ENCODE data around the gene NCAPD2.
"Not testable (repeated sequence)": the region's sequence is repeated elsewhere in the genome, so short reads cannot be mapped to it uniquely, and the experiment has no call there.

NCAPD2 gene

DNA sequence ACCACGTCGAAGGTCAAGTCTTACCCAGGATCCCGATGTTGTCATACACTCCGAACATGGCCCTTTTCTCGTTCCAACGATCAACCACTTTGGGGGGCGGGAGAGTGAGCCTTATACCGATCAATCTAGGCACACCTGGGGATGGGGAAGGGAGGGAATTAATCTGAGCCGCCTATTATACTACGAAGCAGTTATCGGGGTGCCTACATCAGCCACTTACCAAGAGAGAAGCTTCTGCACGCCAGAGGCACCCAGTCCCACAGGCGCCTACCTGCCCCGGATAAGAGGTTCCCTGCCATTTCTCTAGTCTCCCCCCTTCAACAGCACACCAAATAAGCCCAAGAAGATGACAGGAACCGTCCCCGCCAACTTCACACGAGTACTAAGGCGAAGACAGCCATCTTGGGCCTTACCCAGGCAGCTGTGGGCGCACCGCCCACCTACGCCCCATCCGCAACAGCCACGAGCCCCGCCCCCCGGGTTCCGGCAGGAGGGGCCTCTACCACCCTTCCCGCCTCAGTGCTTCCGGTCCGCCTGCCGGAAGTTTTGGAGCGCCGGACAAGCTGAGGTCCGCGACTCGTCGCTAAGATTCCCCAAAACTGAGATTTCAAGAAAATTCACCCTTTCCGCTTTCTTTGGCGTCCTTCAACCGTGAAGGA, 935 bp upstream of the NCAPD2 start, which contains the start of gene MRPL51:
MRPL51 (minus strand) TSS at position 425 of the 659 bp plus-strand sequence; CDS start at position 299, 126 bp downstream.
- peak; percentile 96 for DNase-seq (ENCODE audit: low read depth)

DNA sequence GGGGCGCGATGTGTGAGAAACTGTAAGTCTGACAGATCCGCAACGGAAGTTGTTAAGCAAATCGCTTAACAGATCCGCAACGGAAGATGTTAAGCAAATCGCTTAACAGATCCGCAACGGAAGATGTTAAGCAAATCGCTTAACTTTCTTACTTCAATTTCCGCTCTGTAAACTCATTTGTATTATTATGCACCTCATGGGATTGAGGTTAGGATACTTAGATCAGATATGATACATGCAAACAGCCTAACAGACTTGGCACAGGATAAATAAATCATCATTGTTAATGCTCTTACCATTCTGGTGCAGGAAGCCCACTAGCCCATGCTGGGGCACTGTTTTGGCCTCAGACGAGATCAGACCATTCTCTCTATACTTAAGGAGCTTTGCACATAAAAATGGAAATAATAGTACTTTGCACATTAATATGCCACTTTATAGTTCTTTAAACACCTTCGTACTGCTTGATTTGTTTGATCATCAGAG, 399 bp downstream of the NCAPD2 start:
- no peak for DNase-seq (ENCODE audit: low read depth)

DNA sequence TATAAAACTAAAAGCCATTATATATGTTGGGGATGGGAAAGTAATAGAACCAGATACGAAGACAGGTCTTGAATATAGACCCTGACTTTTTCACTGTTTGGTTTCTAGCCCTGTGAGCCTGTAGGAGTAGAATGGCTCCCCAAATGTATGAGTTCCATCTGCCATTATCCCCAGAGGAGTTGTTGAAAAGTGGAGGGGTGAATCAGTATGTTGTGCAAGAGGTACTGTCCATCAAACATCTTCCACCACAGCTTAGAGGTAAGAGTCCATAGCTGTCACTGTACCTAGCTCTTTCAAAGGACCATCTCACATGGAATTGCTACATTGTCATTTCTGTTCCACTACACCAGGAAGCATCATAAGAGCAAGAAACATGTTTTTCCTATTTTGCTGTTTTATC, 1.1 kb downstream of the NCAPD2 start:
- no peak for DNase-seq (ENCODE audit: low read depth)

DNA sequence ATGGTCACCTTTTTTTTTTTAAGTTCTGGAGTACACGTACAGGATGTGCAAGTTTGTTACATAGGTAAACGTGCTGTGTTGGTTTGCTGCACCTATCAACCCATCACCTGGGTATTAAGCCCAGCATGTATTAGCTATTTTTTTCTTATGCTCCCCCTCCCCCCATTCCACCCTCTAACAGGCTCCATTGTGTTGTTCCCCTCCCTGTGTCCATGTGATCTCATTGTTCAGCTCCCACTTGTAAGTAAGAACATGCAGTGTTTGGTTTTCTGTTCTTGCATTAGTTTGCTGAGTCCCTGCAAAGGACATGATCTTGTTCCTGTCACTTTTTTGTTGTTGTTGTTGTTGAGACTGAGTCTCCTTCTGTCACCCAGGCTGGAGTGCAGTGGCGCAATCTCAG, 3.4 kb downstream of the NCAPD2 start:
- not testable (repeated sequence) for DNase-seq (ENCODE audit: low read depth)

DNA sequence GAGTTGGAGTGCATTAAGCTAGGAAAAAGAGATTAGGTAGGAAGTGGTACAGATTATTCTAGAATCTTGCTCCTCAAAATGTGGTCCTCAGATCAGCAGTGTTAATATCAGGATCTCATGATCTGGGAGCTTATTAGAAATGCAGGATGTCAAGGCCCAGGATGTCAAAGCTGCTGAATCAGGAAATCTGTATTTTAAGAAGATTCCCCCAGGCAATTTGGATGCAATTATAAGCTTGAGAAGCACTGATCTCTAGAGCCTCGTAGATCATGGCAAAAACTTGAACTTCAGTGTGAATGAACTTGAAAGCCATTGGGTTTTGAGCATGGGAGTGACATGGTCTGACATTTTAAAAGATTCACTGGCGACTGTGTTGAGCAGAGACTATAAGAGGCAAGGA, 6.6 kb downstream of the NCAPD2 start:
- no peak for DNase-seq (ENCODE audit: low read depth)

DNA sequence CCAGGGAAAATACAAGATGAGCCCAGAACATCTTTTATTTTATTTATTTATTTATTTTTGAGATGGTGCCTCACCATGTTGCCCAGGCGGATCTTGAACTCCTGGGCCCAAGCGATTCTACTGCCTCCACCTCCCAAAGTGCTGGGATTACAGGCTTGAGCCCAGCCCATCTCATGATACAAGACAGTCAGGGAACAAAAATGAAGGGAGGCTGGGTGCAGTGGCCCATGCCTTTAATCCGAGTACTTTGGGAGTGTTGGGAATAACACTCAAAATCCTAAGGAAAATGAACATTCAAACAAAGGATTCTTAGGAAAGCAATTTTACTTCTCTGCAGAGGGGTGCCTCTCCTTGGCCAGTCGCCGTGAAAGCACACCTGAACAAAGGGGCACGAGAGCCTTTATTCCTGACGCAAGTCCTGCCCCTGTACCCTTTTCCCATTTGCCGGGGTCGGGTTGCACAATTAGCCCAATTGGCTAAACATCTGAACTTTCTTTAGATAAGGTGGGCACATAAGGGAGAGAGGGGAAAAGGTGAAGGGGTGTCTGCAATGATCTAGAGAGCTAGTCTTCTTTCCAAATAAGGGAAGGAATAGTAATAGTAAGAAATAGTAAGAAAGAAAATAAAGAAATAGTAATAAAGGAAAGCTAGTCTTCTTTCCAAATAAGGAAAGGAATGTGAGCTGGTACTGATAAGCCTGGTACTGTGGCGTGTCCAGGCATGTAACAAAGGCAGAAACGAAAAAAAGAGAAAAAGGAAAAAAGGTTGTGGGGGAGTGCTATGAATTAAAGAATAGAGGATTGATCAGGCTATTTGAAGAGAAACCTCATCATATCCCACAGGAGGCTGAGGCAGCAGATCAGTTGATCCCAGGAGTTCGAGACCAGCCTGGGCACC, 13.4 kb downstream of the NCAPD2 start:
- no peak for DNase-seq (ENCODE audit: low read depth)

DNA sequence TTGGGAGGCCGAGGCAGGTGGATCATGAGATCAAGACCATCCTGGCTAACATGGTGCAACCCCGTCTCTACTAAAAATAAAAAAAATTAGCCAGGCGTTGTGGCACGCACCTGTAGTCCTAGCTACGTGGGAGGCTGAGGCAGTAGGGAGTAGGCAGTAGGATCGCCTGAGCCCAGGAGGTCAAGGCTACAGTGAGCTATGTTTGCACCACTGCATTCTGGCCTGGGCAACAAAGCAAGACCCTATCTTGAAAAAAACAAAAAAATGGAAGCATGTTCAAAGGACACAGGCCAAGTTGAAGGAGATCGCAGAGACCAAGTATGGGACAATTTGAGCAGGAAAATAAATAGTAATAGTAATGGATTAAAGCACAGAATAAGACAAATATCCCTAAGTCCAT, 14.2 kb downstream of the NCAPD2 start:
- no peak for DNase-seq (ENCODE audit: low read depth)

DNA sequence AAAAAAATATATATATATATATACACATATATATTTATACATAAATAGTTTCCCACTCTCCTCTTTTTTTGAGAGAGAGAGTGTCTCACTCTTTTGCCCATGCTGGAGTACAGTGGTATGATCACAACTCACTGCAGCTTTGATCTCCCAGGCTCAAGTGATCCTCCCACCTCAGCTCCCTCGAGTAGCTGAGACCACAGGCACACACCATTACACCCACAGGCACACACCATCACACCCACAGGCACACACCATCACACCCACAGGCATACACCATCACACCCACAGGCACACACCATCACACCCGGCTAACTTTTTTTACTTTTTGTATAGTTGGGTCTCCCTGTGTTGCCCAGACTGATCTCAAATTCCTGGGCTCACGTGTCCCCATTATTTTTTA, 26.3 kb downstream of the NCAPD2 start:
- DNase-seq (ENCODE audit: low read depth) = no peak

DNA sequence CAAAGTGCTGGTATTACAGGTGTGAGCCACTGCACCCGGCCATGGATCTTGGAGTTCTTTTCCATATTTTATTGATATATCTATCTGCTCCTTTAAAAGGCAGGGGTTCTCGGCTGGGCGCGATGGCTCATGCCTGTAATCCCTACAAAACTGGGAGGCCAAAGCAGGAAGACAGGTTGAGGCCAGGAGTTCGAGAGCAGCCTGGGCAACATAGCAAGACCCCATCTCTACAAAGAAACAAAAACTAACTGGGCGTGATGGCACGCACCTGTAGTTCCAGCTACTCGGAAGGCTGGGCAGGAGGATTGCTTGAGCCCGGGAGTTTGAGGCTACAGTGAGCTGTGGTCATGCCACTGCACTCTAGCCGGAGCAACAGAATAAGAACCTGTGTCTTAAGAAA, 28.3 kb downstream of the NCAPD2 start:
- DNase-seq (ENCODE audit: low read depth) = no peak

DNA sequence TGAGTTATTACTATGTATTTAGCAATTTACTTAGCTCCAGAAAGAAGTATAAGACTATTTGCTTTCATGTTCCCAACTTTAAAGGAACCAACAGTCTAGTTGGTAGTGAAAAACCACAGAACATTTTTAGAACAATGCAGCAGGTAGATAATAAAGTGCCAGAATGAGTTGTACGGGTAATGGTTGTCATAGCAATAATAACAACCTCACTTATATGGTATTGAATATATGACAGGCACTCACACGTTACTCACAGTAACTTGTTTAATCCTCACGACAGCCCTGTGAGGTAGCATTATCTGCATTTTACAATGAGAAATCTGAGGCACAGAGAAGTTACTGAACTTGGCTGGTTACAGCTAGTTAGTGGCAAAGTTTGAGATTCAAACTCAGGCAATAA, 29.8 kb downstream of the NCAPD2 start:
- DNase-seq (ENCODE audit: low read depth) = no peak

DNA sequence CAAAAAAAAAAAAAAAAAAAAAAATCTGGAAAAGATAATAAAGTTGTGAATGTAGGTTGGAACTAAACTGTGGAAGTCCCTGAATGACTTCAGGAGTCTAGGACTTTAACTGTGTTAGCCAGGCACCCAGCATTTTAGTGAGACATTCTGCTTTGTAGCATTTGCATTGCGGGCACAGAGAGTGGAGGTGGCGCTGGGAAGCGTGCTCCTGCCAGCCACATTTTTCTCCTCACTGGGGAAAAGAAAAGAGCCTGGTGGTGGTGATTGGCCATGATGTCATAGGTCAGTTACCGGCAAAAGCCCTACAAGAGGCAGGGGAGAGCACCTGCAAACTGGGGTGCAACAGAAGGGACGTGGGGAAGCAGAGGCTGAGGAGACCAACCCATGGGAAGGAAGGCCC, 30.7 kb downstream of the NCAPD2 start:
- no peak for DNase-seq (ENCODE audit: low read depth)

DNA sequence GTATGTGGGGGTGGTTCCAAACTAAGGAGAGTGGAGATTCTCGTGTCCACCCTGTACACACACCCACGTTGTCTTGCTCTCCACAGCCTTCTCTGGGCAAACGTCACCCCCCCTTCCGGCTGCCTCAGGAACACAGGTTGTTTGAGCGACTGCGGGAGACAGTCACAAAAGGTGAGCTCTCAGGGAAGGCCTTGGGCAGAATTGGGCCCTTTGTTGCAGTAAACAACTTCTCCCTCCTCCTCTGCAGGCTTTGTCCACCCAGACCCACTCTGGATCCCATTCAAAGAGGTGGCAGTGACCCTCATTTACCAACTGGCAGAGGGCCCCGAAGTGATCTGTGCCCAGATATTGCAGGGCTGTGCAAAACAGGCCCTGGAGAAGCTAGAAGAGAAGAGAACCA, 32.3 kb downstream of the NCAPD2 start:
- DNase-seq (ENCODE audit: low read depth) = no peak

DNA sequence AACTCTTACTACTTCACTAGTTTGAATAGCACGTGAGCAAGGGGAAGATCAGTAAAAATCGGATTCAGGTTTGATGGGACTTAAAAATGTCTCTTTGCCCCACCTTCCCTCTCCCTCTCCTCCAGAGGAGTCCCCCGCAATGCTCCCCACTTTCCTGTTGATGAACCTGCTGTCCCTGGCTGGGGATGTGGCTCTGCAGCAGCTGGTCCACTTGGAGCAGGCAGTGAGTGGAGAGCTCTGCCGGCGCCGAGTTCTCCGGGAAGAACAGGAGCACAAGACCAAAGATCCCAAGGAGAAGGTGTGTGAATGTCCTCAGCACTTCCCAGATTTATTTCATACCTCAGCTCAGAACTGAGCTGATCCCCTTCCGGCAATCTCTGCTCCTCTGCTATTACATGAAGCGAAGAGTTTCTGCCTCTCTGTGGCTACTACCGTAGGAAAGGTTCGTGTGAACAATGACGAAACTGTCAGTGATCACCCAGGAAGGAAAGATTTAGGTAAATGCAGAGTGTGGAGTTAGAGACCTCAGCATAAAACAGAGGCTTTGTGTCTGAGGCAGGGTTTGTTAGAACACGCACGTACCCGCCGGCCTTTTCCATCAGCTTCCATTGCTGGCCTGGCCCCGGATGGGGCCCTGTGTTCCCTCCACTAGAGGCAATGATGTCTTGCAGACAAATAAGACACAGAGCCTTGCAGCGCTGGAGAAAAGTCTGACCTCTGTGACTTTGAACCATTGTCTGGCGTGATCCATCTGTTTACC, 33.0 kb downstream of the NCAPD2 start:
- DNase-seq (ENCODE audit: low read depth) = no peak

DNA sequence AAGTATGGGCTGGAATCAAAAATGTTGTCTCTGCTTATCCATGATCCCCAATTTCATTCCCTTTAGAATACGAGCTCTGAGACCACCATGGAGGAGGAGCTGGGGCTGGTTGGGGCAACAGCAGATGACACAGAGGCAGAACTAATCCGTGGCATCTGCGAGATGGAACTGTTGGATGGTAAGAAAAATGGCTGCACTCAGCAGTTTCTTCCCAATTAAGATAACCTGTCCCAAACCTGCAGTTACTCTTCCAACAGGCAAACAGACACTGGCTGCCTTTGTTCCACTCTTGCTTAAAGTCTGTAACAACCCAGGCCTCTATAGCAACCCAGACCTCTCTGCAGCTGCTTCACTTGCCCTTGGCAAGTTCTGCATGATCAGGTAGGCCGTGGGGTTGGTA, 33.8 kb downstream of the NCAPD2 start:
- no peak for DNase-seq (ENCODE audit: low read depth)

DNA sequence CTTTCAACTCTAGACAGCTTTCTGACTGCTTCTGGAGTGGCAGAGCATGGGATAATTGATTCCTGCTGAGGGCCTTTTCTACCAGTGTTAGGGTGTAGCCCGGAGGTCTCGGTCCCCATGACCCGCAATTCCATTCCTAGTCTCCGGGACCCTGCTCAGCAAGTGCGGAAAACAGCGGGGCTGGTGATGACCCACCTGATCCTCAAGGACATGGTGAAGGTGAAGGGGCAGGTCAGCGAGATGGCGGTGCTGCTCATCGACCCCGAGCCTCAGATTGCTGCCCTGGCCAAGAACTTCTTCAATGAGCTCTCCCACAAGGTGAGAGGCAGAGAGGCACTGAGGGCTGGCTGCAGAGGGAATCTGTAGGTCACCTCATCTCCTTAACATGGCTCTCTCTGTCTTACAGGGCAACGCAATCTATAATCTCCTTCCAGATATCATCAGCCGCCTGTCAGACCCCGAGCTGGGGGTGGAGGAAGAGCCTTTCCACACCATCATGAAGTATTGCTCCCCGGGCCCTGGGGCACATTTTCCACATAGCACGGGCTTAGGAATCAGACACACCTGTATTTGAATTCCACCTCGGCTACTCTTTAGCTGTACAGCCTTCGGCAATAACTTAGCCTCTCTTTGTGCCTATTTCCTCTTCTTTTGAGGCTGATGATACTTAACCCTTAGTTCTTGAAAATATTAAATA, 34.8 kb downstream of the NCAPD2 start:
- DNase-seq (ENCODE audit: low read depth) = no peak

DNA sequence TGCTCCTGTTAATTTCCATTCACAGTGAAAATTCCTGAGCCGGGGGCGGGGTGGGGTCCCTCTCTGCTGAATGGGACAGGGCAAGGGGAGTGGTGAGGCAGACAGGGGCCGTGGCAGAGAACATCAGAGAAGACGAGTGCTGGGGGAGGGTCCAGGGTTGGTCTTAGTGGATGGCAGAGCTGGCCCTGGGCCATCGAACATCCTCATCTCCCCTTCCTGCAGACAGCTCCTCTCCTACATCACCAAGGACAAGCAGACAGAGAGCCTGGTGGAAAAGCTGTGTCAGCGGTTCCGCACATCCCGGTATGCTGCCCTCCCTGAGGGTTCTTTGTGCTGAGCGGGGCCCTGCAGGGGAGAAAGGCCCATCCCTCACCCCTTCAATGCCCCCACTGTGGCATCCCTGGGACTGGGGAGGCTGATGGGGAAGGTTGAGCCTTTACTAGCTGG, 35.4 kb downstream of the NCAPD2 start:
- DNase-seq (ENCODE audit: low read depth) = no peak

DNA sequence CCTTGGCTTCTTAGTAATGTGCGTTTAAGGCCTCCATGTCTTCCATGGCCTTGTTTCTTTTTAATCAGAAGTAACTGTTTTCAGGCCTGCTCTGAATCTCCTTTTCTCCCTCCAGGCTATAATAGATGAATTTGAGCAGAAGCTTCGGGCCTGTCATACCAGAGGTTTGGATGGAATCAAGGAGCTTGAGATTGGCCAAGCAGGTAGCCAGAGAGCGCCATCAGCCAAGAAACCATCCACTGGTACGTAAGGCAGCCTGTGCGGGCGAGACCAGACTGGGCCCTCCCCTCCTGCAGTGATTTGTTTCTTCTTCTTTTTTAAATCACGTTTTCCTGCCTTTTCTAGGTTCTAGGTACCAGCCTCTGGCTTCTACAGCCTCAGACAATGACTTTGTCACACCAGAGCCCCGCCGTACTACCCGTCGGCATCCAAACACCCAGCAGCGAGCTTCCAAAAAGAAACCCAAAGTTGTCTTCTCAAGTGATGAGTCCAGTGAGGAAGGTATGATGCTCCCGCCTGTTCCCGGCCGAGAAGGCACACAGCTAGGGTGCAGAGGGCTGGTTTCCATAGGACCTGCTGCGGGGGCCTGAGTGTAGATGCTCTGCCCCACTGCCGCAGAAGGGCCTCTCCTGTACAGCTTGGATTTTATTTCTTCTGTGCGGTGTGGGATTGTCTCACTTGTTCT, 36.8 kb downstream of the NCAPD2 start:
- DNase-seq (ENCODE audit: low read depth) = no peak

DNA sequence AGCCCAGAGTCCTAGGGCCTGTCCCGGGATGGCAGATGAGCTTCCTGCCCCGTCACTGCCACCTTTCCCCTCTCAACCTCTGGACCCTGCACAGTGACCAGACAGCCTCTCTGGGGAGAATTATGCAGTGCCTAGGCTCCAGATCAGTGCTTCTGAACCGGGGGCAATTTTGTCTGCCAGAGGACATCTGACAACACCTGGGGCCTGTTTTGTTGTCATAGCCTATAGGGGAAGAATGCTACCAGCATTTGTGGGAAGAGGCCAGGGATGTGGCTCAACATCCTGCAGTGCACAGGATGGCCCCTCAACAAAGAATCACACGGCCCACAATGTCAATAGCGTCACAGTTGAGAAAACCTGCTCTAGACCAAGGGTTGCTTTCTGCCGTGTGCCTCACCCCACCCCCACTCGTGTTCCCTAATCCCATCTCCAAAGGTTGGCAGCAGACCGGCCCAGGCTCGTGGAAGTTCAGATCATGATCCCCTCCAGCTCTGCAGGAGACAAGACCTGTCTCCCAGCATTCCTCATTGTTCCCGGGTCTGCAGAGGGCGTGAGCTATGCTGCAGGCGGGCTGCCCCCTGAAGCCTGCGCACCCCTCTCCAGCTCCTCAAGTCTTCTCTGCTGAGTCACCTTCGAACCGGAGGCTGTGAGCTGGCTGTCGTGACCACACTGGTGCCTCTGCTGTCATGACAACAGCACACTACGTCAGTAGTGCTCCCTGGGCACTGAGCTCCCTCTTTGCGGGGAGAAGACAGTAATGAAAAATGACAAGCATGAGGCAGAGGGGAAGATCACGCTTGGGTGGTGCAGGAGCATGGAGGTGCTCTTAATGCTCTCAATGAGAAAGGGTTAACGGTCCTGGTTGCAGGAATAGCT, 38.4 kb downstream of the NCAPD2 start:
- DNase-seq (ENCODE audit: low read depth) = peak; percentile 61

DNA sequence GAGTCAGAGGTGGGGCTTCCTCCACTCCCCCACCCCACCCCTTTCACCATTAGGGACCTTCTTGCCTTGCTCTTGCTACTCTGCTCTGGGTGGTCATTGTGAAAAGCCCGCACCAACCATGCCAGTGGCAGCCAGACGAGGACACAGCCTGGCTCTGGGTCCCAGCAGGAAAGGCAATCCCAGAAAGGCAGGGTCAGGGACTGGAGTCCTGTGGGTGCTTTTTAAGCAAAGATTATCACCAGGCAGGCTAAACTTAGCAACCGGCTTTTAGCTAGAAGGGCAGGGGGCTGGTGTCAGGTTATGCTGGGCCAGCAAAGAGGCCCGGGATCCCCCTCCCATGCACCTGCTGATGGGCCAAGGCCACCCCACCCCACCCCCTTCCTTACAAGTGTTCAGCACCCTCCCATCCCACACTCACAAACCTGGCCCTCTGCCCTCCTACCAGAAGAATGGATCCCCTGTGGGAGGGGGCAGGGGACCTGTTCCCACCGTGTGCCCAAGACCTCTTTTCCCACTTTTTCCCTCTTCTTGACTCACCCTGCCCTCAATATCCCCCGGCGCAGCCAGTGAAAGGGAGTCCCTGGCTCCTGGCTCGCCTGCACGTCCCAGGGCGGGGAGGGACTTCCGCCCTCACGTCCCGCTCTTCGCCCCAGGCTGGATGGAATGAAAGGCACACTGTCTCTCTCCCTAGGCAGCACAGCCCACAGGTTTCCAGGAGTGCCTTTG, 39.2 kb downstream of the NCAPD2 start:
- no peak for DNase-seq (ENCODE audit: low read depth)

DNA sequence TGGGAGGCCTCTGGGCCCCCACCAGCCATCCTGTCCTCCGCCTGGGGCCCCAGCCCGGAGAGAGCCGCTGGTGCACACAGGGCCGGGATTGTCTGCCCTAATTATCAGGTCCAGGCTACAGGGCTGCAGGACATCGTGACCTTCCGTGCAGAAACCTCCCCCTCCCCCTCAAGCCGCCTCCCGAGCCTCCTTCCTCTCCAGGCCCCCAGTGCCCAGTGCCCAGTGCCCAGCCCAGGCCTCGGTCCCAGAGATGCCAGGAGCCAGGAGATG, 39.7 kb downstream of the NCAPD2 start:
- DNase-seq (ENCODE audit: low read depth) = no peak
